K562 (cell line): ENCODE data around the gene EDEM1. TPM values are rescaled to one million over a fixed set of nuclear protein-coding genes. Genes with fewer than 3 reads are reported as not detected.

Source experiments
- EWSR1 ChIP-seq: fragments of 450-650 bp; IDR thresholded peaks from 2 replicates; pipeline ENCODE4 v1.6.1; 2018; ENCODE audit warnings: borderline replicate concordance, mild to moderate bottlenecking, low read depth, moderate library complexity; ENCODE audit not compliant: partially characterized antibody
- ZNF77 ChIP-seq: fragments of 250-450 bp; sonication (Bioruptor Pico); IDR thresholded peaks from 2 replicates; pipeline ENCODE4 v1.5.0; 2020
- polyA plus RNA-seq, 8 experiments: library from polyadenylated mRNA; depleted of rRNA in 4 of 8; stranded (reverse) in 5 of 8; unstranded in 3 of 8; fragments of >200 nt; fragmentation: Nextera tagmentation in 2 of 8; fragmentation: Illumina TruSeq in 1 of 8; extraction: Ambion mirVana in 2 of 8; extraction: Trizol in 1 of 8; gene quantifications; 2 replicates each; pipeline versions ENCODE4 v1.2.1 to v1.2.3, GENCODE V29; 2011 to 2014; ENCODE audit warnings: inconsistent platforms in 1 of 8, missing spikeins in 1 of 8
- total RNA-seq, 7 experiments: library from RNA; depleted of rRNA in 6 of 7; stranded (reverse); fragments of >200 nt in 6 of 7; fragmentation: Illumina TruSeq in 2 of 7; extraction: Trizol in 2 of 7; gene quantifications; 2 replicates each; pipeline versions ENCODE4 v1.2.1 to v1.2.3, GENCODE V29; 2011 to 2021; ENCODE audit warnings: low replicate concordance in 1 of 7
- TF ChIP-seq, protein P1 (sequence below): fragments of 450-650 bp; IDR thresholded peaks from 2 replicates; pipeline ENCODE4 v1.6.1; 2016; ENCODE audit warnings: mild to moderate bottlenecking, moderate library complexity

Gene EDEM1
- total and polyA plus RNA-seq, 9 of the 15 experiments (the other 6 are each of a cell fraction or from before 2014, with no cell fraction given), result 6.2 to 36.7 (median 14.3) TPM

DNA sequence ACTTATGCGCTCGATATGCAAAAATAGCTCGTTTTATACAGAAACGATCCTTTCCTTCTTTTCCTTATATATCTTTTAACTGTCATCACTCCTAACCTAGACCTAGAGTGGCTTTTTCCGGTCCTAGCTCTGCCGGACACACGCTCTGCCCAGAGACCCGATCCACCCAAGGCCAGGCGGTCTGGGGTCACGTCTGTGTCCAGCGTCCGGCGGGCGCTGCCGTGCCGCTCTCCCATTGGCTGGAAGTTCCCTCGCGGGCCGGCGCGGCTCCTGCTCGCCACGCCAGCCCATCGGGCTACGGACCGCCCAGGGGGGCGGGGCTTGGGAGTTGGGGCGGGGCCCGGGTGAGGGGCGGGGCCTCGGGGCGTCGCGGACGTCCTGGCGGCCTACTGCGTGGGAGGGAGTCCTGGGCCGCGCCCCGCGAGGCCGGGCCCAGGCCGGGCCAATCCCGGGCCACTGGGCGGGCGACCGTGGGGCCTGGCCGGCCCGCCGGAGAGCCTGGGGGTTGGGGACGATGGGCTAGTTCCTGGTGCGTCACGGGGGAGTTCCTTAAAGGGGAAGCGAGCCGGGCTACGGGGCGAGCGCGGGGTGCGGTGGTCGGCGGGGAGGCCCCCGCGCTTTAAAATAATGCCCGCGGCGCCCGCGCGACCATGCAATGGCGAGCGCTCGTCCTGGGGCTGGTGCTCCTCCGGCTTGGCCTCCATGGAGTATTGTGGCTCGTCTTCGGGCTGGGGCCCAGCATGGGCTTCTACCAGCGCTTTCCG is at the start of gene EDEM1 (continued):
- TF ChIP-seq, protein P1, sequence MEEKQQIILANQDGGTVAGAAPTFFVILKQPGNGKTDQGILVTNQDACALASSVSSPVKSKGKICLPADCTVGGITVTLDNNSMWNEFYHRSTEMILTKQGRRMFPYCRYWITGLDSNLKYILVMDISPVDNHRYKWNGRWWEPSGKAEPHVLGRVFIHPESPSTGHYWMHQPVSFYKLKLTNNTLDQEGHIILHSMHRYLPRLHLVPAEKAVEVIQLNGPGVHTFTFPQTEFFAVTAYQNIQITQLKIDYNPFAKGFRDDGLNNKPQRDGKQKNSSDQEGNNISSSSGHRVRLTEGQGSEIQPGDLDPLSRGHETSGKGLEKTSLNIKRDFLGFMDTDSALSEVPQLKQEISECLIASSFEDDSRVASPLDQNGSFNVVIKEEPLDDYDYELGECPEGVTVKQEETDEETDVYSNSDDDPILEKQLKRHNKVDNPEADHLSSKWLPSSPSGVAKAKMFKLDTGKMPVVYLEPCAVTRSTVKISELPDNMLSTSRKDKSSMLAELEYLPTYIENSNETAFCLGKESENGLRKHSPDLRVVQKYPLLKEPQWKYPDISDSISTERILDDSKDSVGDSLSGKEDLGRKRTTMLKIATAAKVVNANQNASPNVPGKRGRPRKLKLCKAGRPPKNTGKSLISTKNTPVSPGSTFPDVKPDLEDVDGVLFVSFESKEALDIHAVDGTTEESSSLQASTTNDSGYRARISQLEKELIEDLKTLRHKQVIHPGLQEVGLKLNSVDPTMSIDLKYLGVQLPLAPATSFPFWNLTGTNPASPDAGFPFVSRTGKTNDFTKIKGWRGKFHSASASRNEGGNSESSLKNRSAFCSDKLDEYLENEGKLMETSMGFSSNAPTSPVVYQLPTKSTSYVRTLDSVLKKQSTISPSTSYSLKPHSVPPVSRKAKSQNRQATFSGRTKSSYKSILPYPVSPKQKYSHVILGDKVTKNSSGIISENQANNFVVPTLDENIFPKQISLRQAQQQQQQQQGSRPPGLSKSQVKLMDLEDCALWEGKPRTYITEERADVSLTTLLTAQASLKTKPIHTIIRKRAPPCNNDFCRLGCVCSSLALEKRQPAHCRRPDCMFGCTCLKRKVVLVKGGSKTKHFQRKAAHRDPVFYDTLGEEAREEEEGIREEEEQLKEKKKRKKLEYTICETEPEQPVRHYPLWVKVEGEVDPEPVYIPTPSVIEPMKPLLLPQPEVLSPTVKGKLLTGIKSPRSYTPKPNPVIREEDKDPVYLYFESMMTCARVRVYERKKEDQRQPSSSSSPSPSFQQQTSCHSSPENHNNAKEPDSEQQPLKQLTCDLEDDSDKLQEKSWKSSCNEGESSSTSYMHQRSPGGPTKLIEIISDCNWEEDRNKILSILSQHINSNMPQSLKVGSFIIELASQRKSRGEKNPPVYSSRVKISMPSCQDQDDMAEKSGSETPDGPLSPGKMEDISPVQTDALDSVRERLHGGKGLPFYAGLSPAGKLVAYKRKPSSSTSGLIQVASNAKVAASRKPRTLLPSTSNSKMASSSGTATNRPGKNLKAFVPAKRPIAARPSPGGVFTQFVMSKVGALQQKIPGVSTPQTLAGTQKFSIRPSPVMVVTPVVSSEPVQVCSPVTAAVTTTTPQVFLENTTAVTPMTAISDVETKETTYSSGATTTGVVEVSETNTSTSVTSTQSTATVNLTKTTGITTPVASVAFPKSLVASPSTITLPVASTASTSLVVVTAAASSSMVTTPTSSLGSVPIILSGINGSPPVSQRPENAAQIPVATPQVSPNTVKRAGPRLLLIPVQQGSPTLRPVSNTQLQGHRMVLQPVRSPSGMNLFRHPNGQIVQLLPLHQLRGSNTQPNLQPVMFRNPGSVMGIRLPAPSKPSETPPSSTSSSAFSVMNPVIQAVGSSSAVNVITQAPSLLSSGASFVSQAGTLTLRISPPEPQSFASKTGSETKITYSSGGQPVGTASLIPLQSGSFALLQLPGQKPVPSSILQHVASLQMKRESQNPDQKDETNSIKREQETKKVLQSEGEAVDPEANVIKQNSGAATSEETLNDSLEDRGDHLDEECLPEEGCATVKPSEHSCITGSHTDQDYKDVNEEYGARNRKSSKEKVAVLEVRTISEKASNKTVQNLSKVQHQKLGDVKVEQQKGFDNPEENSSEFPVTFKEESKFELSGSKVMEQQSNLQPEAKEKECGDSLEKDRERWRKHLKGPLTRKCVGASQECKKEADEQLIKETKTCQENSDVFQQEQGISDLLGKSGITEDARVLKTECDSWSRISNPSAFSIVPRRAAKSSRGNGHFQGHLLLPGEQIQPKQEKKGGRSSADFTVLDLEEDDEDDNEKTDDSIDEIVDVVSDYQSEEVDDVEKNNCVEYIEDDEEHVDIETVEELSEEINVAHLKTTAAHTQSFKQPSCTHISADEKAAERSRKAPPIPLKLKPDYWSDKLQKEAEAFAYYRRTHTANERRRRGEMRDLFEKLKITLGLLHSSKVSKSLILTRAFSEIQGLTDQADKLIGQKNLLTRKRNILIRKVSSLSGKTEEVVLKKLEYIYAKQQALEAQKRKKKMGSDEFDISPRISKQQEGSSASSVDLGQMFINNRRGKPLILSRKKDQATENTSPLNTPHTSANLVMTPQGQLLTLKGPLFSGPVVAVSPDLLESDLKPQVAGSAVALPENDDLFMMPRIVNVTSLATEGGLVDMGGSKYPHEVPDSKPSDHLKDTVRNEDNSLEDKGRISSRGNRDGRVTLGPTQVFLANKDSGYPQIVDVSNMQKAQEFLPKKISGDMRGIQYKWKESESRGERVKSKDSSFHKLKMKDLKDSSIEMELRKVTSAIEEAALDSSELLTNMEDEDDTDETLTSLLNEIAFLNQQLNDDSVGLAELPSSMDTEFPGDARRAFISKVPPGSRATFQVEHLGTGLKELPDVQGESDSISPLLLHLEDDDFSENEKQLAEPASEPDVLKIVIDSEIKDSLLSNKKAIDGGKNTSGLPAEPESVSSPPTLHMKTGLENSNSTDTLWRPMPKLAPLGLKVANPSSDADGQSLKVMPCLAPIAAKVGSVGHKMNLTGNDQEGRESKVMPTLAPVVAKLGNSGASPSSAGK, result peak; percentile 80
- TF ChIP-seq ZNF77 (CRISPR knock-in tag) (no peak), EWSR1 (no peak)
